ENCODE data around the gene TTC17. TPM values are rescaled to one million over a fixed set of nuclear protein-coding genes. Genes with fewer than 3 reads are reported as not detected.

The TTC17 gene
- total and polyA plus RNA-seq, 2 donors (not counting 1 experiment from before 2014, with no cell fraction given) = 68.7 to 176 TPM

DNA sequence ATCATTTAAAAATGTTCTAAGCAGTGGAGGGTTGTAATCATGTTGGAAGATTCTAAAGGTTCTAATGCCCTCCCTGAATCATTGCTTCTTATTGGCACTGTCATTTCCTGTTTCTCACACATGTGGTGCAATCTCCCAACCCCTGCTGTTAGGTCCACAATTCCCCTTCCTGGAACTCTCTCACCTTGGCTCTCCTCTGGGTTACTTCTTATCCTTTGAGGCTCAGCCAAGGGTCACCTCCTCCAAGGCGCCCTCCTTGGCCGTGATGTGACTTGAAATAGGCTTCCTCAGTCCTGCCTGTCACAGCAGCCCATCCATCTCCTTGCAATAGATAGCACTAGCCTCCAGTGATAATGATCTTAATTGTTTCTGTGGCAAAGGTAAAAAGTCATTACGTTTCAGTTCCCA lies 149.8 kb downstream of the TTC17 start:
- Histone ChIP-seq H3K4me3 (ENCODE audit: control extremely low read depth in 1 of 5, extremely low read depth in 1 of 5, insufficient read depth in 1 of 5, low read depth in 2 of 5, low read length in 4 of 5) (no peak overlapping the region), H3K4me2 (replicated peaks; ENCODE audit: low read depth, low read length, poor library complexity, severe bottlenecking) (no peak overlapping the region), H3K9me3 (ENCODE audit: control extremely low read depth in 1 of 3, control insufficient read depth in 2 of 3, insufficient read depth in 1 of 3, low read length in 2 of 3) (peaks cover 0 to 3% (median 0%) of the 10 kb centered on the region in 3 donors), H3K9ac (ENCODE audit: low read length) (no peak overlapping the region), H3K36me3 (replicated peaks in 1 of 2; ENCODE audit: control extremely low read depth in 1 of 2, control insufficient read depth in 1 of 2, extremely low read depth in 1 of 2, insufficient read depth in 2 of 2, low read length in 1 of 2) (no peaks in the 10 kb centered on the region), H4K20me1 (ENCODE audit: control insufficient read depth, insufficient read depth, low read length, poor library complexity, severe bottlenecking) (no peaks in the 10 kb centered on the region), H3K79me2 (ENCODE audit: control insufficient read depth, insufficient read depth, low read length) (no peaks in the 10 kb centered on the region), H3K4me1 (ENCODE audit: control insufficient read depth in 2 of 2, insufficient read depth in 2 of 2, low read length in 2 of 2) (no peaks in the 10 kb centered on the region), H3K27me3 (replicated peaks in 1 of 4; ENCODE audit: control extremely low read depth in 1 of 4, control insufficient read depth in 3 of 4, insufficient read depth in 4 of 4, low read length in 3 of 4) (peaks cover 0 to 2% (median 0%) of the 10 kb centered on the region in 4 experiments), H3K27ac (ENCODE audit: low read length in 2 of 2) (no peak overlapping the region), H2AFZ (ENCODE audit: insufficient read depth, low read depth, low read length, poor library complexity, severe bottlenecking) (no peak overlapping the region)
- intact Hi-C loops (cut with micrococcal nuclease) = loop anchor here (10.0 kb wide), 1 partner anchor 346 kb away; no protein-coding TSS in a partner anchor
- H3K4me3 Mint-ChIP-seq = no peak overlapping the region
- POLR2A ChIA-PET = no interaction called here
- ATAC-seq (ENCODE audit: low read depth) (no peak), DNase-seq (no peak)
- peaks cover 10% of the 10 kb centered on the region for H3K27me3 Mint-ChIP-seq
- H3K9me3 Mint-ChIP-seq (ENCODE audit: insufficient read depth) = no peaks in the 10 kb centered on the region
- WGBS (ENCODE audit: insufficient coverage) = no CpG with 5 or more reads among the region's 3 CpGs
- no peaks in the 10 kb centered on the region for H3K4me1 Mint-ChIP-seq
- H3K27ac Mint-ChIP-seq = no peak overlapping the region
- no peak for TF ChIP-seq EZH2 (IDR thresholded peaks at IDR 0.05; ENCODE audit: borderline replicate concordance, insufficient read depth, low read depth, low read length, poor library complexity, severe bottlenecking)
- TF ChIP-seq, protein P1, sequence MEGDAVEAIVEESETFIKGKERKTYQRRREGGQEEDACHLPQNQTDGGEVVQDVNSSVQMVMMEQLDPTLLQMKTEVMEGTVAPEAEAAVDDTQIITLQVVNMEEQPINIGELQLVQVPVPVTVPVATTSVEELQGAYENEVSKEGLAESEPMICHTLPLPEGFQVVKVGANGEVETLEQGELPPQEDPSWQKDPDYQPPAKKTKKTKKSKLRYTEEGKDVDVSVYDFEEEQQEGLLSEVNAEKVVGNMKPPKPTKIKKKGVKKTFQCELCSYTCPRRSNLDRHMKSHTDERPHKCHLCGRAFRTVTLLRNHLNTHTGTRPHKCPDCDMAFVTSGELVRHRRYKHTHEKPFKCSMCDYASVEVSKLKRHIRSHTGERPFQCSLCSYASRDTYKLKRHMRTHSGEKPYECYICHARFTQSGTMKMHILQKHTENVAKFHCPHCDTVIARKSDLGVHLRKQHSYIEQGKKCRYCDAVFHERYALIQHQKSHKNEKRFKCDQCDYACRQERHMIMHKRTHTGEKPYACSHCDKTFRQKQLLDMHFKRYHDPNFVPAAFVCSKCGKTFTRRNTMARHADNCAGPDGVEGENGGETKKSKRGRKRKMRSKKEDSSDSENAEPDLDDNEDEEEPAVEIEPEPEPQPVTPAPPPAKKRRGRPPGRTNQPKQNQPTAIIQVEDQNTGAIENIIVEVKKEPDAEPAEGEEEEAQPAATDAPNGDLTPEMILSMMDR (IDR thresholded peaks at IDR 0.05) = no peak
- CTCF ChIA-PET = no interaction called here

DNA sequence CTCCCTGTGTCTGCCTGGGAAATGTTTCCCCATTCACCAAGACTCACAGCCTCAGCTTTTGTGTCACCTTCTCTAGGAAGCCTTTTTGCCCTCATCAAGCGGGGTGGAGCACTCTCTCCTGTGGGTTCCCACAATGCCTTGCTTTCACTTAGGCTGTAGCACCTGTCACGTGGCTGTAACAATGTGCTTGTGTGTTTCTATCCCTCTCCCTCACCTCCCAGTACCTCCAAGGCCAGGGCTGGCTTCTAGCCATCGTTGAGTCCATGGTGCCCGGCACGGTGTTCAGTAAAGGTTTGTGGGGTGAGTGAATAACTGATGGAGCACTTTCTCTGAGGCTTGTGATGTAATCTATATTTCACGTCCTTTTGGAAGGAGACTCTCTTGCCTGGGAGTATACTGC lies 153.2 kb downstream of the TTC17 start:
- POLR2A ChIA-PET = no interaction called here

More for the DNA sequence above, 153.2 kb downstream of the TTC17 start:
- H3K4me3 ChIP-seq (ENCODE audit: control extremely low read depth in 1 of 5, extremely low read depth in 1 of 5, insufficient read depth in 1 of 5, low read depth in 2 of 5, low read length in 4 of 5) = no peak overlapping the region
- H3K9me3 ChIP-seq (ENCODE audit: control extremely low read depth in 1 of 3, control insufficient read depth in 2 of 3, insufficient read depth in 1 of 3, low read length in 2 of 3) = peaks cover 0 to 3% (median 0%) of the 10 kb centered on the region in 3 donors
- intact Hi-C loops (cut with micrococcal nuclease) = no loop called here
- no peaks in the 10 kb centered on the region for H3K4me1 ChIP-seq (ENCODE audit: control insufficient read depth in 2 of 2, insufficient read depth in 2 of 2, low read length in 2 of 2)
- H2AFZ ChIP-seq (ENCODE audit: insufficient read depth, low read depth, low read length, poor library complexity, severe bottlenecking) = no peak overlapping the region
- H3K36me3 ChIP-seq (replicated peaks in 1 of 2; ENCODE audit: control extremely low read depth in 1 of 2, control insufficient read depth in 1 of 2, extremely low read depth in 1 of 2, insufficient read depth in 2 of 2, low read length in 1 of 2) = no peaks in the 10 kb centered on the region
- 97% methylated on average over 3 of the region's 6 CpGs for WGBS (ENCODE audit: insufficient coverage)
- no peaks in the 10 kb centered on the region for H3K4me1 Mint-ChIP-seq
- H3K9me3 Mint-ChIP-seq (ENCODE audit: insufficient read depth) = no peaks in the 10 kb centered on the region
- H3K79me2 ChIP-seq (ENCODE audit: control insufficient read depth, insufficient read depth, low read length) = no peaks in the 10 kb centered on the region
- H3K27me3 ChIP-seq (replicated peaks in 1 of 4; ENCODE audit: control extremely low read depth in 1 of 4, control insufficient read depth in 3 of 4, insufficient read depth in 4 of 4, low read length in 3 of 4) = peaks cover 0 to 9% (median 0%) of the 10 kb centered on the region in 4 experiments
- H3K27ac ChIP-seq (ENCODE audit: low read length in 2 of 2) = no peak overlapping the region
- H3K4me2 ChIP-seq (replicated peaks; ENCODE audit: low read depth, low read length, poor library complexity, severe bottlenecking) = no peak overlapping the region
- CTCF ChIA-PET = no interaction called here
- no peak overlapping the region for H3K4me3 Mint-ChIP-seq
- peaks cover 13% of the 10 kb centered on the region for H3K27me3 Mint-ChIP-seq
- ATAC-seq (ENCODE audit: low read depth) (no peak), DNase-seq (no peak)
- H3K9ac ChIP-seq (ENCODE audit: low read length) = no peak overlapping the region
- no peak overlapping the region for H3K27ac Mint-ChIP-seq
- no peak for TF ChIP-seq EZH2 (IDR thresholded peaks at IDR 0.05; ENCODE audit: borderline replicate concordance, insufficient read depth, low read depth, low read length, poor library complexity, severe bottlenecking)
- TF ChIP-seq, protein P1 (IDR thresholded peaks at IDR 0.05) = no peak
- no peaks in the 10 kb centered on the region for H4K20me1 ChIP-seq (ENCODE audit: control insufficient read depth, insufficient read depth, low read length, poor library complexity, severe bottlenecking)
